ENCODE data around the gene RNF150.

- TF ChIP-seq CTCF (IDR thresholded peaks at IDR 0.05) (no peak), POLR2A (IDR thresholded peaks at IDR 0.05) (no peak)
These were observed 59.0 kb downstream of the RNF150 start for GRCh38 chr4:141074098-141074878.
